IPS-18c (cell line): Measurements from ENCODE around the gene PURB.
A peak's percentile ranks its signal among the peaks of the same experiment; 100 is the strongest.
"Not testable (repeated sequence)": the region's sequence is repeated elsewhere in the genome, so short reads cannot be mapped to it uniquely, and the experiment has no call there.

Experiments
- H3K4me3 ChIP-seq: 2 replicates; pipeline ENCODE4 v1.7.0; 2013; ENCODE audit warnings: low read depth, mild to moderate bottlenecking, low read length, moderate library complexity; ENCODE audit not compliant: insufficient read depth
- H3K9me3 ChIP-seq: one replicate; pipeline ENCODE4 v1.6.1; 2013; ENCODE audit warnings: mild to moderate bottlenecking, low read length, moderate library complexity; ENCODE audit not compliant: control insufficient read depth, insufficient read depth

The PURB gene

DNA sequence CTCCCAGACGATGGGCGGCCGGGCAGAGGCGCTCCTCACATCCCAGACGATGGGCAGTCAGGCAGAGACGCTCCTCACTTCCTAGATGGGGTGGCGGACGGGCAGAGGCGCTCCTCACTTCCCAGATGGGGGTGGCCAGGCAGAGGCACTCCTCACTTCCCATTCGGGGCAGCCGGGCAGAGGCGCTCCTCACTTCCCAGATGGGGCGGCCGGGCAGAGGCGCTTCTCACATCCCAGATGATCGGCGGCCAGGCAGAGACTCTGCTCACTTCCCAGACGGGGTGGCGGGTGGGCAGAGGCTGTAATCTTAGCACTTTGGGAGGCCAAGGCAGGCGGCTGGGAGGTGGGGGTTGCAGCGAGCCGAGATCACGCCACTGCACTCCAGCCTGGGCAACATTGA lies 13.4 kb downstream of the PURB start:
- not testable (repeated sequence) for H3K9me3 ChIP-seq, H3K4me3 ChIP-seq

DNA sequence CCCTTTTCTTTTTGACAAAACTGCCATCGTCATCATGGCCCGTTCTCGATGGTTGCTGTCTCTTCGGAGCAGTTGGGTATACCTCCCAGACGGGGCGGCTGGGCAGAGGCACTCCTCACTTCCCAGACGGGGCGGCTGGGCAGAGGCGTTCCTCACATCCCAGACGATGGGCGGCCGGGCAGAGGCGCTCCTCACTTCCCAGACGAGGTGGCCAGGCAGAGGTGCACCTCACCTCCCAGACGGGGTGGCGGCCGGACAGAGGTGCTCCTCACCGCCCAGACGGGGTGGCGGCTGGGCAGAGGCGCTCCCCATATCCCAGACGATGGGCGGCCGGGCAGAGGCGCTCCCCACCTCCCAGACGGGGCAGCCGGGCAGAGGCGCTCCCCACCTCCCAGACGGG lies 14.6 kb downstream of the PURB start:
- H3K4me3 ChIP-seq, H3K9me3 ChIP-seq: not testable (repeated sequence)

DNA sequence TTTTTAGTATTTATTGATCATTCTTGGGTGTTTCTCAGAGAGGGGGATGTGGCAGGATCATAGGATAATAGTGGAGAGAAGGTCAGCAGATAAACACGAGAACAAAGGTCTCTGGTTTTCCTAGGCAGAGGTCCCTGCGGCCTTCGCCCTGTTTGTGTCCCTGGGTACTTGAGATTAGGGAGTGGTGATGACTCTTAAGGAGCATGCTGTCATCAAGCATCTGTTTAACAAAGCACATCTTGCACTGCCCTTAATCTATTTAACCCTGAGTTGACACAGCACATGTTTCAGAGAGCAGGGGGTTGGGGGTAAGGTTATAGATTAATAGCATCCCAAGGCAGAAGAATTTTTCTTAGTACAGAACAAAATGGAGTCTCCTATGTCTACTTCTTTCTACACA lies 15.0 kb downstream of the PURB start:
- H3K9me3 ChIP-seq, H3K4me3 ChIP-seq: not testable (repeated sequence)

GRCh38 chr7:44867073-44867995 lies 18.0 kb downstream of the PURB start:
- H3K9me3 ChIP-seq, result peaks cover 5% of the 10 kb centered on the region

DNA sequence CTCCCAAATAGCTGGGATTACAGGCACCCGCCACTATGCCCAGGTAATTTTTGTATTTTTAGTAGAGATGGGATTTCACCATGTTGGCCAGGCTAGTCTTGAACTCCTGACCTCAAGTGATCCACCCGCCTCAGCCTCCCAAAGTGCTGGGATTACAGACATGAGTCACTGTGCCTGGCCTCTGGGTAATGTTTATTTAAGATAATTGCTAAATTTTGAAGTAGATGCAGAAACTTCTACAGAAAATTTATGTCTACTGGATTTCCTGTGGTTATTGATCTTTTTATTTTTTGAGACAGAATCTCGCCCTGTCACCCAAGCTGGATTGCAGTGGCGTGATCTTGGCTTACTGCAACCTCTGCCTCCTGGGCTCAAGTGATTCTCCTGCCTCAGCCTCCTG lies 23.4 kb downstream of the PURB start:
- not testable (repeated sequence) for H3K9me3 ChIP-seq, H3K4me3 ChIP-seq

More at GRCh38 chr7:44867073-44867995, 18.0 kb downstream of the PURB start:
- no peak overlapping the region for H3K4me3 ChIP-seq

DNA sequence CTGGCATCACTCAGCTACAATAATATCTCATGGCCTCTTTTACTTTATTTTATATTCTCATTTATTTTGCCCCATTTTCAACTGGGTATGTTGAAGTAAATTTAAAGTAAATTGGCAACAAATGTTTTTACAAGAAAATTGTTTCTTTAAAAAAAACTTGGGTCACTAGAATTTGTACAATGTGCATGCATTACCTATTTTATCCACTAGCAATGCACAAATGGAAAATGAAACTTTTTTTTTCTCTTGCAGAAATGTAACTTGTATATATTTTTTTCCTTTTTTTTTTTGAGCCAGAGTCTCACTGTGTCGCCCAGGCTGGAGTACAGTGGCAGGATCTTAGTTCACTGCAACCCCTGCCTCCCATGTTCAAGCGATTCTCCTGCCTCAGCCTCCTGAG lies 27.2 kb downstream of the PURB start:
- H3K9me3 ChIP-seq, result no peaks in the 10 kb centered on the region
- no peak overlapping the region for H3K4me3 ChIP-seq

DNA sequence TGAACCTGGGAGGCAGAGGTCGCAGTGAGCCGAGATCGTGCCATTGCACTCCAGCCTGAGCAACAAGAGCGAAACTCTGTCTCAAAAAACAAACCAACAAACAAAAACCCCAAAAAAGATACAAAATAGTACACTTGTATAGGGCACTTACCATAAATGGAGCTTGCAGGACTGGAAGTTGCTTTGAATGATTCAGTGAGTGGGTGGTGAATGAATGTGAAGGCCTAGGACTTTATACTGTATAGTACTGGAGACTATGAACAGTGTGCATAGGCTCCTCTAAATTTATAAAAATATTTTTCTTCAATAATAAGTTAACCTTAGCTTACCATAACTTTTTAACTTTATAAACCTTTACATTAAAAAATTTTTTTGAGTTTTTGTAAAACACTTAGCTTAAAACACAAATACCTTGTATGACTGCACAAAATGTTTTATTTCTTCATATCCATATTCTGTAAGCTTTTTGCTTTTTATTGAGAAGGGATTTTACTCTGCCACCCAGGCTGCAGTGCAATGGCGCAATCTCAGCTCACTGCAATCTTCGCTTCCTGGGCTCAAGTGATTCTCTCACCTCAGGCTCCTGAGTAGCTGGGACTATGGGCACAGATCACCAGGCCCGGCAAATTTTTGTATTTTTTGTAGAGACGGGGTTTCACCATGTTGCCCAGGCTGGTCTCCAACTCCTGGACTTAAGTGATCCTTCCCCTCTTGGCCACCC lies 30.5 kb downstream of the PURB start:
- H3K4me3 ChIP-seq, result no peak overlapping the region

DNA sequence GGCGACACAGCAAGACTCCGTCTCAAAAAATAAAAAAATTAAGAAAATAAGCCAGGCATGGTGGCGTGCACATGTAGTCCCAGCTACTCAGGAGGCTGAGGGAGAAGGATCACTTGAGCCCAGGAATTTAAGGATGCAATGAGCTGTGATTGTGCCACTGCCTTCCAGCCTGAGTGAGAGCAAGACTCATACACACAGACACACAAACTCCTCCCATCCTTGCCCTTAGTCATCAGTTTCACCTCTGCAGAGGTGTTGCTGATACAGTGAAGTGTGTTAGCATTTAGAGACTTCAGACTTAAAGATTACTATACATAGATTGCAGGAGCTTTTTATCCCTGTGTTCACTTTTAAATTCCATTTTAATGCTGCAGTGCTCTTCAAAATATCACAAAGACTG lies 31.9 kb downstream of the PURB start:
- Histone ChIP-seq H3K4me3 (no peak overlapping the region), H3K9me3 (no peaks in the 10 kb centered on the region)

More for the DNA sequence above, 30.5 kb downstream of the PURB start:
- no peaks in the 10 kb centered on the region for H3K9me3 ChIP-seq

DNA sequence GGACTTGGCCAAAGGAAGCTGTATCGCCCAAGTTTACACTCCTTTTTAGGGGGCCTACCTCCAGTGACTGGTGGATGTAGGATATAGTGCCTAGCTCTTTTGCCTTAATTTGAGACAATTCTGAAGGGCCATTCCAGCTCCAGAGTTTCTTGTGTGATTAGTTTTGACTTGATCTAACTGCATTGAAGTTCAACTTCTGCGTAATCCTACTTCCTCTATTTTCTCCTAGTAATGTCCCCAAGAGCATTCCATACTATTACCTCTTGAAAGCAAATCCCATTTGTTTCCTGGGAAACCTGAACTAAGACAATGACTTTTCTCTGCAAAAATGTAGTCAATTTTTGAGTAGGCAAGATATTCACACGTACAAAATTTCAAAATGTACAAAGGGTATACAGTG lies 32.7 kb downstream of the PURB start:
- no peaks in the 10 kb centered on the region for H3K9me3 ChIP-seq

GRCh38 chr7:44849885-44850544 lies 35.3 kb downstream of the PURB start:
- H3K4me3 ChIP-seq, result no peak overlapping the region
- H3K9me3 ChIP-seq, result no peaks in the 10 kb centered on the region

More for the DNA sequence above, 32.7 kb downstream of the PURB start:
- no peak overlapping the region for H3K4me3 ChIP-seq

DNA sequence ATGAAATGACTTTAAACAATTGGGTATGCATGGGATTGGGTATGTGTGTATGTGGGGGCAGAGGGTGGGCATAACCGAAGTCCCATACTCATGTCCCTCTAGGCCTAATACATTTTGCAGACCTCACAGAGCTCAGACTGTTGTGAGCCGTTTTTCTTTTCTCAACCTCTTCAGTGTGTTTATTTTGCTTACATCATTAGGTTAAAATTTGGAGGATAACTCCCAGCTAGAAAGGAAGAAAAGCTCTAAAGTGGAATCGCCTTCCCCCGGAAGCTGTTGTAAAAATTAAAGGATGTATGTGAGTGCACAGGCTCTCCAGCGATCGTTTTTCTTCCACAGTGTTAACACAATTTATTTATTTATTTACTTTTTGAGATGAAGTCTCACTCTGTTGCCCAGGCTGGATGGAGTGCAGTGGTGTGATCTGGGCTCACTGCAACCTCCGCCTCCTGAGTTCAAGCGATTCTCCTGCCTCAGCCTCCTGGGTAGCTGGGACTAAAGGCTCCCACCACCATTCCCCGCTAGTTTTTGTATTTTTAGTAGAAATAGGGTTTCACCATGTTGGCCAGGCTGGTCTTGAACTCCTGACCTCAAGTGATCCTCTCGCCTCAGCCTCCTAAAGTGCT lies 36.0 kb downstream of the PURB start:
- Histone ChIP-seq H3K4me3 (peak overlapping the region; percentile 71; the same call in 1 of the 2 replicates), H3K9me3 (no peaks in the 10 kb centered on the region)

DNA sequence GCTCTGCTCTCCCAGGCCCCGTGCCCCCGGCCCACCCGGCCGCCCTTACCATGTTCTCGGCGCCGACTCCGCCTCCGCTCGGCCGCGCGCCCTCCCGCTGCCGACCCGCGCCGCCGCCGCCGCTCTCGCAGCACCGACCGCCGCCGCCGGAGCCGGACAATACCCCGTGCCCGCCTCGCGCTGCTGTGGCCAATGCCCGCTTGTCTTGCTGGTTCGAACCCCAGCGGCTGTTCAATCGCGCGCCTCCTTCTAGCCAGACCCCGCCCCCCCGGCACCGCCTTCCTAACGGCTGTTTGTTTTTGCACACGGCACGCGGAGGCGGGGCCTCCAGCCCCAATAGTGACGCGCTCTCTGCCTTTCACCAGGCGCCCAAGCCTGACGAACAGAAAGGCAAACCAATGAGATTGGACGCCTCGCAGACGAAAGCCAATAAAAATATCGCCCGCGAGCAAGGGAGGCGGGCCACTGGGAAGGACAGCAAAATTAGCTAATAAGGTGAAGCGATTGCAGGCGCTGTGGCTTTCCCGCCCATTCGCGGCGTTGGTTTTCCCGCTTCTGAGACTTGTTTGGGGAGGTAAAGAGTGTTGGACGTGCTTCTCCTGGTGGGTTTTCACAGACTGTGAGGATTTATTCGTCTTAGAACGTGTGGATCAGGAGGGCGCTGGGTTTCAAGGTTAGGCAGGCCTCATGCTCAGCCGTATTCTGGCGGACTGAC lies 37.3 kb downstream of the PURB start, which contains the start of gene H2AZ2:
H2AZ2 (minus strand) TSS at position 168 of the 715 bp plus-strand sequence; CDS start at position 52, 116 bp downstream.
- H3K9me3 ChIP-seq, result no peaks in the 10 kb centered on the region
- H3K4me3 ChIP-seq, result peak within 1 kb of the TSS; percentile 79

- H3K4me3 ChIP-seq, result peak overlapping the region; percentile 79
- H3K9me3 ChIP-seq, result no peaks in the 10 kb centered on the region
Measured at GRCh38 chr7:44847509-44847919, 37.8 kb downstream of the PURB start.

- Histone ChIP-seq H3K4me3 (peak overlapping the region; percentile 79), H3K9me3 (no peaks in the 10 kb centered on the region)
Measured at GRCh38 chr7:44846816-44847508, 38.4 kb downstream of the PURB start.

- not testable (repeated sequence) for H3K4me3 ChIP-seq, H3K9me3 ChIP-seq
Measured at GRCh38 chr7:44846390-44846789, 38.9 kb downstream of the PURB start.

DNA sequence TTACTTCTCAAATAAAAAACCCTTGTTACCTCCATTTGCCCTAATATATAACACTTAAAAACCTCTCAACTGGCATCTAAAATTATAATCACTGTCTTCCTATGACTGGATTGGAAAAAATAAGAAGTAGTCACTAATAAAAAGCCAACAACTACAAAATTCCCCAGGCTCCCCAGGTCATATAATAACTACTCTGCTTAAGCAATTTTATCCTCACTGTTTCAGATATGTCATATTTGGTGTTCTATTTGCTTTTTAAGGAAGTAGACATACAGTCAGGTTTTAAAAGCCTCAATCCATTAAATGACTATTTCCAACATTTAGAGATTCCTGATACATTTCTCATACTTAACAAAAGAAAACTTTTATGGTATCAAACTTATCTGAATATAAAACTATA lies 39.9 kb downstream of the PURB start:
- Histone ChIP-seq H3K4me3 (no peak overlapping the region), H3K9me3 (no peaks in the 10 kb centered on the region)
